GM18519 (cell line): ENCODE measurements around the gene MARF1.
"Not testable (repeated sequence)": the region's sequence is repeated elsewhere in the genome, so short reads cannot be mapped to it uniquely, and the experiment has no call there.

Source experiments
- ATAC-seq: cut with Tn5 transposase; IDR thresholded peaks from one replicate; pipeline ENCODE4 v1.9.1; 2021; ENCODE audit warnings: mild to moderate bottlenecking, moderate library complexity; ENCODE audit not compliant: unreplicated experiment, low FRiP score

Gene MARF1

DNA sequence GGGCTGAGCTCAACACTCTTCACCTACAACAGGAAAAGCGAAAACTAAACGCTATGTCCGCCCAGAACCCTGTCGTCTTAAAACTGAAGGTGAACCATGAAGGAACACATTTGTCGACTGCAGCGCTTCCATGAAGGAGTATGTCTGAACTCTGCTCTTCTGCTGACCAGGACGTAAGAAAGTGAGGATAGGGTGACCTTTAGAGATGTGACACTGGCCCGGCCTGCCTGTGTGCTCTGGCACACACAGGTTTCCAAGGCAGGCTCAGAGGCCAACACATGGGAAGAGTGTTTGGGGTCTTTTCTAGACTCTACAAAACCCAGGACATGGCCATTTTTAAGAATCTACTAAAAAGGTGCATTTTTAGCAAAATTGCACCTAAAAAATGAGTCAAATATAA, 21.1 kb downstream of the MARF1 start:
- no peak for ATAC-seq

DNA sequence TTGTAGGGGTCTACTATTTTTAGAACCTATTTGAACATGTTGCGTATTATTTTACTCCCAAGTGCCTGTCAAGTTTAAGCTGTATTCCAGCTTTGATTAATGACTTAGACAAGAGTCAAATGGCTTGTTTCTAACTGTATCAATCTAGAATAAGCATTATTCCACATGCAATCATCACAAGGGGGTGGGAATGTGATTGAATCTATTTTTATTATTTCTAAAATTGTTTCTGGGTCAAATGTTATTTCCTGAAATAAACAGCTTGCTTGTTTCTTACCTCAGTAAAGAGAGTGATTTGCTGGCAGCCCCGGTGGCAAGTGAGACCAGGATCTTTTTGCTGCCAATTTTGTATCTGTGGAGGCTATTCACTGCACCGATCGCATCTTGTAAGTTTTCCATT, 21.5 kb downstream of the MARF1 start:
- ATAC-seq = no peak

DNA sequence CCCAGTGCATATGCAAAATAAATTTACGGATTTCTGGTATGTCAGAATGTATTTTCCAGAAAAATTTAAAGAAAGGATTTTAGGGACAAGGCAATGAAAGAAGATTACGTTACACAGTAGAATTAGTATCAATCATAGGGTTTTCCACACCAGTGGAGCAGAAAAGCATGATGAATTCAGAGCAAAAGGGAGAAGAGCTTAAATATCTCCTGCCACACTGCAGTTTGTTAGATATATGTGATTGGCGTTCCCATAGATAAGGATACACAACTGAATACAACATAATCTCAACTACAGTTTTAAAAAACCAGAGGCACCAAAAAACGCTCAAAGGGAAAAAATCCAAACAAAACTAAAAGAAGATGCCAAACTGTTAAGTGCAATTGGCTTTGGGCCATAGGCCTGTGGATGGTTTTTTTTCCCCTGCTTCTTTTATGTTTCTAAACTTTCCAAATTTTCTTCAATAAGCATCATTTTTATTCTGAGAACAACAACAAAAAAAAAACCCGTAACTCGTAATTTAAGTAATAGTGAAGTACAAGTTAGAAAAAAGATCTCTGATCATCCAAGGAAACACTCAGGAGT, 22.3 kb downstream of the MARF1 start:
- ATAC-seq = no peak

DNA sequence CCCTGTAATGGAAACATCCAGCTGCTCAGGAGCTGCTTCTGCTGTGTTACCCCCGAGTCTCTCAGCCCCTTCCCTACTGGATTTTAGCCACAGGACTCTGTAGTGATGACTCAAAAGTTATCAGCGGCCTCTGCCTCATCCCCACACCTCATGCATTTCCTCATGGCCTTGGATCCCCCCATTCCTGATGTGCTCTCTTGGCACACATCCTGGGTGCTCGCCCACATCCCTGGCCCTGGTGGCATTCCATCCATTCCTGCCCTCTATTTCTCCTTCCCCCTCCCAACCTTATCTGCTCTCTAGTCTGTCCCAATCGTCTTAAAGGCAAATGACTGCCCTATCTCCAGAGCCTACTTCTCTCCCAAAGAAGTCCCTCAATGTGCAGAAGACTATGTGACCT, 24.6 kb downstream of the MARF1 start:
- ATAC-seq = no peak

DNA sequence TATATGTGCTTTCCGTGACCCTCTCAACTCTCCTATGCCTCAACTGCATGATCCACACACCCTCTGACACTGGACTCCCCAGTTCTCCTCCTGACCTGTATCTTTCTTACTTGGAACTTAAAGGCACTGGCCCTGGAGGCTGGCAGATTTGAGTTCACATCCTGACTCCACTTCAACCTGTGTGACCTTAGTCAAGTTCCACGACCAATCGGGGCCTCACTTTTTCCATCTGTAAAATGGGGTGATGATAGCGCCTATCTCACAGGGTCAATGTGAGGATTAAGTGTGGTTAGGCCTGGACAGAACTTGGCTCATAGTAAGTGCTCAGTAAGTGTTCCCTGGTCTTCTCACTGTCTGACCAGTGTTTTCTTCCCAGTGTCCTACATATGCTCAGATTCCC, 25.1 kb downstream of the MARF1 start:
- ATAC-seq = no peak

DNA sequence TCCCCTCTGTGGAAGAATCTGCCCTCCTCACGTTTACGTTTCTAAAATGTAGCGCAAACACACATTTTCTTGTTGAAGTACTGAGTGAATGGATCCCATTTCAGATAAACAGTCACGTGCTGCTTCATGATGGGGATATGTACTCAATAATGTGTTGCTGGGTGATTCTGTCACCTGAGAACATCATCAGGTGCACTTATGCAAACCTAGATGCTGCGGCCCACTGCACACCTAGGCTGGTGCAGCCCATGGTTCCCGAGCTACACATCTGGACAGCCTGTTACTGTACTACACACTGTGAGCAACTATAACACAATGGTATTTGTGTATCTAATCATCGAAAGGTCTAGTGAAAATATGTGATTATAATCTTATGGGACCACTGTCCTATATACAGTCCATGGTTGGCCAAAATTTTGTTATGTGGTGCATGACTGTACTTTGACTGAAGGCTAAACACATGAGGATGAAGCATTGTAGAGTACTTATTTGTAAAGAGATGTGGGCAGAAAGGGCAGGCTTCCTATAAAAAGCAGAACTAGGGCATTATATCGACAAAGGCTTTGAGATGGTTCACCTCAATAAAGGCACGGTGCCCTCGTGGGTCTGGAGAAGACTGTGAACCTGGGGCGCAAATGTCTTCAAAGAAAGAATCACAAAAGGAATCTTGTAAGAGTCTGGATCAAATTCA, 26.3 kb downstream of the MARF1 start:
- no peak for ATAC-seq

DNA sequence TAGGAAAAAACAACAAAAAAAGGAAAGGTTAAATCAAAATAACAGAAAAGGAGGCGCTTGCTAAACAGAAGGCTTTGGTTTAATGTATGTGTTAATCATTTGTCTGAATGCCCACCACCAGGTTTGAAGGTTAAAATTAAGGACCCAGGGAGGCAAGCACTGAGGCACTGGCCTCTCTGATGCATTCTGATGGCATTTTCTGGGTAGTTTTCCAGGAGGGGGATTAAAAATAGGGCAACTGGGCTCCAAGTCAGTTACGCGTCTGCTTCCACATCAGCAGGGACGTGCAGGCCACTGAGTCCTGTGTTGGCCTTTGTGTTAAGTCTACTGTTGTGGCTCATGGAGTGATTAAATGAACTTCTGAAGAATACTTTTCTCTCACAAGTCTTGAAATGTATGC, 26.9 kb downstream of the MARF1 start:
- no peak for ATAC-seq

DNA sequence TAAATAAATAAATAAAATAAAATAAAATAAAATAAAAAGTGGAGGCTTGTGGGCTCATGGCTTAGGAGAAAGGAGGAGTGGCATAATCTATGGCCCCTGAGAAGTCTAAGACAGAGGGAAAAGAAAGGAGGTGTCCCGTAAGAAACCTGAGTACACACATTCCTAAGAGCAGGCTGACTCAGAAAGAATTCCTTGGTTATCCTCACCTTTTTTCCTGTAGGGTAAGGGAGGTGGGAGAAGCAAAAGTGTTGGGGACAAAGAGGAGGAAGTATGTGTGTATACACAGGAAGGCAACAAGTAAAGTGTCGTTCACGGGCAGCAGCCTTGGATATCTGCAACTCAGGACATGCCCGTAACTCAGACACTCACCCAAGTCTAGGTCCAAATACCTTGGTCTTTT, 29.3 kb downstream of the MARF1 start:
- no peak for ATAC-seq

DNA sequence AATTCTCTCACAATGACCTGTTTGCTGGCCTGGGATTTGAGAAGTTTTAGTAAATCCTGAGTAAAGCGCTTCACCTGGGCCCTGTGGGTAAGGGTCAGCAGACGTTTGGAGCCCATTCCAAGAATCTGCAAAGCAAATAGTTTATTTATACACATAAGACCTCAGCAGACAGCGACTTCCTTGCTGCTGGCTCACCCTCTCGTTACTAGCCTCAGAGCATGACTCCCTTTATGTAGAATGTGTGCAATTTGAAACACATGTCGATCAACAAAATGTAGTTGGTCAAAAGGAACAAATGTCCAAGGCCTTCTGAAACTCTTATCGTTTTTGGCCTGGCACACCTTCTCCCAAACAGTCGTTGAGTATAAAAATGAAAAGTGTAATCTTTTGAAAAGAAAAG, 31.3 kb downstream of the MARF1 start:
- ATAC-seq = no peak

DNA sequence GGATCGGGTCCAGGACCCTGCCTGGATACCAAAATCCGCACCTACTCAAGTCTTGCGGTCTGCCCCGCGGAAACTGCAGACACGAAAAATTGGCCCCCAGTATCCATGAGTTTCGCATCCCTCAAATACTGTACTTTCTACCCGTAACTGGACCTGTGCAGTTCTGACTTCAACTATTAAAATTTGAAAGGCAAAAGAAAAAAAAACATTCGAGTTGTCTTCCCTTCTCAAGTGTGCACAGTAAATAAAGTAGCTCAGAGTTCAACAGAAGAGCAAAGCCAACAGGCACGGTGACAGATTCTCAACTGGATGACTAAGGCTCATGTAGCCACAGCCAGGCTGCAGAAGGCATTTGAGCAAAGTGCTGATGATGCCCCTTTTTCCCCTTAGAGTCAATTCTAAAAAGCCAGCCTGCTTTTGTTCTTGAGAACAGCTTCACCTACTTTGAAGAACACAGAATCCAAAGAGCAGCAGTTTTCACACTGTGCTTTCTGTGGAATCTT, 32.5 kb downstream of the MARF1 start:
- ATAC-seq = no peak

DNA sequence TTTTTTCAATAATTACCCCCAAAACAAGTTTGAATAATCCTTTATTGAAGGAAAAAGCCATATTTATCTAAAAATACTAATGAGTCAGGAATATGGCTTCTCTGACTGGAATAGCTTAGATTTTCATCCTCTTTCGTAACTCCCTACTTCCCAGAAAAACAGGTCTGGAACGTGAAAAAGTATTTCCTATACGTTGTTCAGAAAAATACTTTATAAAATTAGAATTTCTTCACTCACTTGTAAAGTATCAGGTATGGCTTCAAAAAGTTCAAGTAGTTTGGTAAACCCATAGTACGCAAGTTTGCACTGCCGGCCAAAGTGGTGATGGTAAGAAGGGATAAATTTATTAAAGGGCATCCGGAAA, 33.7 kb downstream of the MARF1 start:
- ATAC-seq = no peak

DNA sequence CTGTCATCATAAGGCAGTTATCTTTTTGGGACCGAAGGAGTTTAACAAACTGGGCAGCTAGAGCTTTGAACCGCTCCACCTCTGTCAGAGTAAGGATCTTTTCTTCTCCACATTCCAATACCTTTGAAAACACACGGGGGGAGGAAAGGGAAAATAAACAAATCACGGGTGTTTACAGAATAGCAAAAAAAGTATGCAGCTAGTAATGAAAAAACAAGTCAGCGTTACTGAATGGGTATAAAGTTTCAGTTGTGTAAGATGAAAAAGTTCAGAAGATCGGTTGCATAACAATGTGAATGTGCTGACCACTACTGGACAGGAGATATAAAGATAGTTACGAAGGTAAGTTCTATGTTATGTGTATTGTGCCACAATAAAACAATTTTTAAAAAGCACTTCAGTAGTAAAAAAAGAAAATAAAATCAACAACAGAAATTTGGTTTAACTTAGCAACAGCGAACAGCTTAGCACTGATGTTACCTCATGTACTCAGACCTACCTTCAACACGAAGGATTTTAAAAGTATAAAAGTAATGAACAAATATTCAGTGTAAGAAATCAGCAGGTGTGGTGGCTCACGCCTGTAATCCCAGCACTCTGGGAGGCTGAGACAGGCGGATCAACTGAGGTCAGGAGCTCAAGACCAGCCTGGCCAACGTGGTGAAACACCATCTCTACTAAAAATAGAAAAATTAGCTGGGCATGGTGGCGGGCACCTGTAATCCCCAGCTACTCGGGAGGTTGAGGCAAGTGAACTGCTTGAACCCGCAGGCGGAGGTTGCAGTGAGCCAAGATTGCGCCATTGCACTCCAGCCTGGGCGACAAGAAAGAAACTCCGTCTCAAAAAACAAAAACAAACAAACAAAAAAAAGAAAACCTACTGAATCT, 34.3 kb downstream of the MARF1 start:
- no peak for ATAC-seq

DNA sequence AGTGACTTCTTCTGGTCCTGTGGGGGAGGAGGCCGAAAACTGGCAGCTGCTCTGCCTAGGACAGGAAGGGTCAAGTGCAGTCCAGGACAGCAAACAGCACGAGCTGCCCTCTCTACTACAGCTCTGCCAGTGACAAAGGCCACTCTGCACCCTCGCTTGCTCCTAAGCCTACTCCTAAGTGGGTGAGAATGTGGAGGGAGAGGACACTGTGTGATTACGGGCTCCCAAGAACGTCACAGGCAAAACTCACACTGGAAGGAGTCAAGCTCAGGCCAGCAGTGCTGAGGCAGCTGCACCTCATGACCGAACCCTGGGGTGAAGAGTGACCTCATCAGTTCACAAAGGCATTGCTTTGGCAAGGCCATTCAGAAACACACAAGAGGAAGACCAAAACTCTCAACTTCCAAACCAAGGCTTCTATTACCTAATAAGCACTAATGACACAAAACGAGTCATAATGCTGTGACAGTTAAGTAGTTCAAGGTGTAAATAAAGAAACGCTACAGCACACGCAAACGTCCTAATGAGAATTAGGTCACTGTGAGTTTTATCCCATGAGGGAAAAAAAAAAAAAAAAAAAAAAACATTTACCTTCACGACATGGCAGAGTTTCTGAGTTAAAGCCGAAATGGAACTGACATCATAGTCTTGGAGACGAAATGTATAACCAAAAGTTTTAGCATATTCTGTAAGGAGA, 35.1 kb downstream of the MARF1 start:
- ATAC-seq = no peak

DNA sequence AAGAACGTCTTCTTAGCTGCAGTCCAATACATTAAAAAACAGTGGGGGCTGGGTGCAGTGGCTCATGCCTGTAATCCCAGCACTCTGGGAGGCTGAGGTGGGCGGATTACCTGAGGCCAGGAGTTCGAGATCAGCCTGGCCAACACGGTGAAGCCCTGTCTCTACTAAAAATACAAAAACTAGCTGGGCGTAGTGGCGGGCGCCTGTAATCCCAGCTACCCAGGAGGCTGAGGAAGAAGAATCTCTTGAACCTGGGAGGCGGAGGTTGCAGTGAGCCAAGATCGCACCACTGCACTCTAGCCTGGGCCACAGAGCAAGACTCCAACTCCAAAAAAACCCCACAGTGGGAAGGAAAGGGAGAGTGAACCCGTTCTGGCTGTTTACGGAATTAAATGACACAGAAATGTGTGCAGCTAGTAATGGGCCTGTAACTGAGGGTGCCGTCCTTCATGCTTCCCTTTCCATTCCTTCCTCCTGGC, 35.7 kb downstream of the MARF1 start:
- ATAC-seq = not testable (repeated sequence)

DNA sequence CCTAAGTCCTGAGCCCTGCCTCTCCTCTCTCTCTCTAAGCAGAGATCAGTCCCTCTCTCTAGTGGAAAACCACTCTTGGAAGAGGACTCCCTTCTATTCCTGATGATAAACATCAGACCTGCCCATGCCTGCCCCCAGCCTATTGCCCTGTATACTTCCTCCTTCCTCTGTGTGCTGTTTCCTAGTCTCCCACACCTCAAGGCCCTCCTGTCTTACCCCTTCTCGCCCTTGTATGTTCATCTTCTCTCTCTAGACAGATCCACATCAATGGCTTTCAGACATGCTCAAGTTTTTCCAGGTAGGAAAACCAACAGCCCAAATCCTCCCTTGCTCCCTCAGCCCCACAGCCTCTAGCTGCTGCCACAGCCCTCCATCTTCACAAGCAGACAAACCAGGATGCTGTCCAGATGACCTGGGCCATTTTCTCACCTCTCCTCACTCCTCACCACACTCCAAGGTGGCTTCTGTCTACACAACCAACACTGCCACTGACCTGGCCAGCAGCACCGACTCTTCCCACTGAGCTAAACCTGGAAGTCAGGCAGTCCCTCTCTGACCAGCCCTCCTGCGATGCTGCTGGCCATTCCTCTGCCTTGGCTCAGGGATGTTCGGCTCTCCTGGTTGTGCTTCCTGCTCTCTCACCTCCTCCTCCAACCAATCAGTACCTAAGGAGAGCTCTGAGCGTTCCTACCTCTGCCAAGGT, 36.3 kb downstream of the MARF1 start:
- no peak for ATAC-seq

DNA sequence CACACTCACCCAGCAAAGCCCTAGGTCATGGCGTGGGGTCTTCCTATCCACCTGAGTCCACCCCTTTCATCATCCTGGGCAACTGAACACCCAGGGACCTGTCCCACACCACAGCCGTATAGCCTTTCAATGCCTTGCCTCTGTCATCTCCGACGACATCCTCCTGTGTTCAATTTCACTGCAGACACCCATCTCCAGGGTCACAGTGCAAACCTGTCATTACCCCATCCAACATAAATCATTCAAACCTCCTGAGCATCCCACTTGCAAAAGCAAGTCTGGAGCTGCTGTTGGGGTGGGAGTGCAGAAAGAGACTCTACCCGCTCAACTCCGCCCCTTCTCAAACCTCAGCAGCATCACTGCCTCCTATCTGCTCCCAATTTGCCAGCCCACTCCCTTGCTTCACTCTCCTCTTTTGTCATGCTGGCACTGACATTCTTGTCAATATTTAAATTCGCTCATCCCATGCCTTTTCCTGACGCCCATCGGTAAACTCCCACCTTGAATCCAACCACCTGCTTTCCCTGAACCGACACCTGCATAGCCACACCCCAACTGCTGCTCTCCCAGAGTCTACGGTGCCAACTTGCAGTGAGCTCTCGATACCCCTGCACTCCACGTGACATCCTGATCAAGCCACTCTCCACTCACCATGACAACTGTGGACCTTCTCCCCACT, 37.0 kb downstream of the MARF1 start:
- ATAC-seq = no peak

DNA sequence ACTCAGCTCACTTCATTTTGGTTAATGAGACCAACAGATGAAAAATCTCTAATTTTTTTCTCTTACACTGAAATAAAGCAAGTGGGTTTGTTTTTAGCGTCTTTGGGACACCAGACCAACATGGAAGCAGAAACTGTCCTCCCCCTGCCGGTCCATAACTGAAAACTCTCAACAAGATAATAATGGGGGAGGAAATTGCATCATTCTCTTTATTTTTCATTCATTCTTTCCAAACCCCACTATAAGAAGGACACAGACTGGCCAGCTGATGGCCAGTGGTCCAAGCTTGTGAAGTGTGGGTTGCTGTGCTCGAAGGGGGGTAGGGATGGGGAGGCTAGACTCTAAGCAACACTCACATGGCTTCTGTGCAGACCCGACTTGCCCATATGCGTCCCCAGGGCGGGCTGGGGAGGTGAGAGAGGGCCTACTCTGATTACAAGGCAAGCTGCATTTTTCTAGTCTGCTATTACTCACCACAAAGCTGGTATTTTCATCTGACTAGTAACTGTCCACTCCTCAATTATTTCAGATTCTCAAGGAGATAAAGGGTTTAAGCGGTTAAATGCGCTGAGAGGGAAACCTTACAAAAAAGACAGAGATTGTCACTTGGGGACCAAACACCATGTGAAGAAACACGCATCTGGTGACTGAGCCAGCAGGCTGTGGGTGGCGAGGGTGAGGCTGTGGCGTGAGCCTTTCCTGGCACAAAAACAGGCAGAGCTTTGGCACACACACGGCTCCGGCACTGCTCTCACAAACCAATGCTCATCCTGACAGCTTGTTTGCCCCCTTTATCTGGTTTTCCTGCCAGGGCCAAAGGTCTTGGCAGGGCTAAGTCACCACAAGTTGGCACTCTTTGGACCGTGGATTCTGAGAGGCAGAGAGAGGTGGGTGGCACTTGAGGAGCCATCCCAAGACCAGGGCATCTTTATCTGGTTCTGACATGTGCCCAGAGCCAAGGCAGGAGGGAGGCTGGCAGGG, 38.2 kb downstream of the MARF1 start:
- ATAC-seq = no peak

DNA sequence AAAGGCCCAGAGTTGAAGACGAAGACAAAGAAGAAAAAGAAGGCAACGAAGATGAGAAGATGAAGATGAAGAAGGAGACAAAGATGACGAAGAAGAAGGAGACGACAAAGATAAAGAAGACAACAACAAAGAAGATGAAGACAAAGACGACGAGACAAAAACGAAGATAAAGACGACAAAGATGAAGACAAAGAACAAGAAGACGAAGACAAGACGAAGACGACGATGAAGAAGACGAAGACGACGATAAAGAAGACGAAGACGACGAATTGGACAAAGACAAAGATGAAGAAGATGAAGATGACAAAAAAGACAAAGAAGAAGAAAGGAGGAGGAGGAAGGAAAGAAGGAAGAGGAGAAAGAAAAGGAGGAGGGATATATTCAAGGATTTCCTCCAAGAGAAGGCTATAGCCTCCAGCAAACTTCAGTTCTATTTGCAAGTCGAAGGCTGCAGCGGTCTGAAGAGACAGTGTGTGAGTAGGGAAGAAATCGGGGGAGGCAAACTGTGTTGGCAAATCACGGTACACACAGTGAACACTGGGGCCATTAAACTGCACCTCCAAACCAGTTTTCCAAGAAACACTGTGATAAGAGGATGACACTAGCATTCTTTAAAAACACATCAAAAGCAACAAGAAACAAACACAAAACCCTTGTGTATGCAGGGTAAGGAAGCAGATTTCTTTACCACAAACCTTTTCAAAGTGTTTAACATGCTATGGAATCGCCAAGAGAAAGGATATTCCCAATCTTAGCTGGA, 40.5 kb downstream of the MARF1 start:
- ATAC-seq = no peak
